Esophagus squamous epithelium (tissue), 5 donors: ENCODE results near the gene IMMP2L. TPM values are rescaled to one million over a fixed set of nuclear protein-coding genes. Genes with fewer than 3 reads are reported as not detected.

ENCODE experiments used
- DNase-seq: peaks from one replicate; lab custom pipeline; 2025; lab: John Stamatoyannopoulos, UW
- H3K27ac ChIP-seq, 4 donors: fragments of 200-600 bp; sonication (generic); one replicate each; pipeline ENCODE4 v1.5.1; 2016 to 2019; ENCODE audit warnings: mild to moderate bottlenecking in 1 of 4
- H3K27me3 ChIP-seq, 4 donors: fragments of 200-600 bp; sonication (generic); 1 replicate in 3 of 4; 2 replicates in 1 of 4; pipeline versions ENCODE4 v1.5.1 to v1.6.0; 2017 to 2021; ENCODE audit warnings: antibody characterized with exemption in 1 of 4
- H3K36me3 ChIP-seq, 3 donors: fragments of 200-600 bp; sonication (generic); one replicate each; pipeline ENCODE4 v1.5.1; 2016 to 2019
- H3K4me1 ChIP-seq, 3 donors: fragments of 200-600 bp; sonication (generic); one replicate each; pipeline ENCODE4 v1.5.1; 2017 to 2019
- H3K4me3 ChIP-seq, 4 donors: fragments of 200-600 bp; sonication (generic); 1 replicate in 3 of 4; 2 replicates in 1 of 4; pipeline ENCODE4 v1.5.1; 2016 to 2019; ENCODE audit warnings: mild to moderate bottlenecking in 2 of 4, moderate library complexity in 1 of 4
- H3K9me3 ChIP-seq, 3 donors: fragments of 200-600 bp; sonication (generic); one replicate each; pipeline ENCODE4 v1.5.1; 2016 to 2019
- CTCF ChIP-seq, 6 experiments: fragments of 450-650 bp in 4 of 6; fragments of 200-600 bp in 2 of 6; sonication (generic) in 2 of 6; IDR thresholded peaks; one replicate each; pipeline ENCODE4 v1.5.1; 2016 to 2019; ENCODE audit warnings: antibody characterized with exemption in 6 of 6, mild to moderate bottlenecking in 4 of 6, moderate library complexity in 4 of 6
- POLR2A ChIP-seq, 4 donors: fragments of 450-650 bp; IDR thresholded peaks; one replicate each; pipeline ENCODE4 v1.6.1; 2017; ENCODE audit warnings: antibody characterized with exemption in 4 of 4, mild to moderate bottlenecking in 4 of 4, moderate library complexity in 3 of 4
- WGBS, 2 donors: methylation state at CpG; one replicate each; pipeline ENCODE4 v1.1.5; 2018; 5-methylcytosine and 5-hydroxymethylcytosine counted together
- intact Hi-C: fragments of 100-400 bp; cut with DNase I; formaldehyde crosslinking; loops from one replicate; pipeline ENCODE4 v1.15.0; 2022
- total RNA-seq, 4 donors: library from RNA; depleted of rRNA; stranded (reverse); fragments of >200 nt; gene quantifications; one replicate each; pipeline ENCODE4 v1.1.0, GENCODE V29; 2016
- donor health status: DM: yes; HTN: yes; CAD: no.

Gene IMMP2L
- total RNA-seq, 4 donors from 2014 or later: 1.6 to 21.7 (median 5.4) TPM

- TF ChIP-seq POLR2A (IDR thresholded peaks at IDR 0.05) (no peak), CTCF (IDR thresholded peaks at IDR 0.05) (no peak)
- intact Hi-C loops: no loop called here
Measured at GRCh38 chr7:111025006-111025405, 537.3 kb downstream of the IMMP2L start.

DNA sequence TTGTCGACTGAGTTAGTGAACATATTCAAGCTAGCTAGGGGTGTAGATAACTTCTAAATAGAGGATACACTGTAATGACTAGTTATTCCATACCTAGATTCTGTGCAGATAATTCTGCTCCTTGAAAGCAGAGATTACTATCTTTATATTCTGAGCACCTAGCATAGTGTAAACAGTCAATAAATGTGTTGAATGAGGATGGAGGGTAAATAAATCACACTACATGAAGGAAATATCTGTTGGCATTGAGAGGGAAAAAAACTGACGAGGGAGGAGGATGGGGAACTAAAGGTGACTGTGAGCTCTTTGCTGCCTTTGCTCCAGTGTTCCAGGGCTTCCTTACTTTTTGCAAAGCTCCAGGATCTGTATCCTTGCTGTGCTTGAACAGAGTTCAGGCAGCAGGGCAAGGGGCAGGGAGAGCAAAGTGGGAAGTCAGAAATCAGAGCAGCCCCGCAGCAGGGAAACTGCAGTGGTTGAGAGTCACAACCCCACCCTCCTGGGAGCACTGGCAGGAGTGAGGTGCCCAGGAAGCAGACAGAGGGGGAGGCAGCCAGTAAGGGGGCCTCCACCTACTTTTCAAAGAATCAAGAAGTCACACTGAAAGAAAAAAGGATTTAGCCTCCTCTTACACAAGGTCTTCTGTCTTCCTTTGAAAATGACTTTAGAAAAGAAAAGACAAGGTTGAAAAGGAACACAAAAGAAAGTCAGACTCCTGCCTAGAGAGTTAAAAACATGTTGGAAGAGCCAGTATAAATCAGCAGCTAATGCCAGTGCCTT, 543.1 kb downstream of the IMMP2L start:
- no peak for TF ChIP-seq CTCF (IDR thresholded peaks at IDR 0.05)
- TF ChIP-seq POLR2A (IDR thresholded peaks at IDR 0.05): no peak
- Histone ChIP-seq H3K4me3 (no peak overlapping the region), H3K27ac (no peak overlapping the region), H3K36me3 (no peaks in the 10 kb centered on the region), H3K4me1 (peaks cover 0 to 4% (median 0%) of the 10 kb centered on the region in 3 donors), H3K9me3 (no peaks in the 10 kb centered on the region), H3K27me3 (no peaks in the 10 kb centered on the region)
- DNase-seq: no peak
- WGBS, 2 donors: 68 to 75% methylated on average over 3 of the region's 3 CpGs
- intact Hi-C loops: no loop called here

More at GRCh38 chr7:111025006-111025405, 537.3 kb downstream of the IMMP2L start:
- 72 to 100% methylated on average over 1 of the region's 1 CpG for WGBS, 2 donors
- Histone ChIP-seq H3K4me1 (peaks cover 0 to 7% (median 0%) of the 10 kb centered on the region in 3 donors), H3K4me3 (no peak overlapping the region), H3K36me3 (no peaks in the 10 kb centered on the region), H3K27me3 (no peaks in the 10 kb centered on the region), H3K27ac (no peak overlapping the region), H3K9me3 (no peaks in the 10 kb centered on the region)
- no peak for DNase-seq

DNA sequence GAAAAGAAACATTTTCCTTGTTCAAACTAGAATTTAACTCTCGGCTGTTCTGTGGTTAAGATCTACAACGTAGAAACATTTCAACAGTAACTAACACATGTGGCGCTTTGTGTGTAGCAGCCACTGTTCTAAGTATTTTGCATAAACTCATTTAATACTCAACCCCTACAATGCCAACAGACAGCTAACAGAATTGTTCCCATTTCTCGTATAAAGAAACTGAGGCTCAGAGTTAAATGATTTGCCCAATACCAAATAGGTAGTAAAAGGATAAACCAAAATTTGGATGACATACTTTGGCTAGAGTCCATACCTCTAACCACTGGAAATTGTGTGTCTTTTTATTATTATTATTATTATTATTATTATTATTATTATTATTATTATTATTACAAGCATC, 543.8 kb downstream of the IMMP2L start:
- H3K27ac ChIP-seq: no peak overlapping the region
- no peak overlapping the region for H3K4me3 ChIP-seq
- H3K36me3 ChIP-seq: no peaks in the 10 kb centered on the region
- intact Hi-C loops: no loop called here
- peaks cover 0 to 11% (median 4%) of the 10 kb centered on the region in 3 donors for H3K4me1 ChIP-seq
- H3K9me3 ChIP-seq: no peaks in the 10 kb centered on the region
- no peaks in the 10 kb centered on the region for H3K27me3 ChIP-seq
- no peak for DNase-seq
- 94 to 95% methylated on average over 4 of the region's 4 CpGs for WGBS, 2 donors
- TF ChIP-seq POLR2A (IDR thresholded peaks at IDR 0.05): no peak
- TF ChIP-seq CTCF (IDR thresholded peaks at IDR 0.05): no peak

- TF ChIP-seq POLR2A (IDR thresholded peaks at IDR 0.05) (no peak), CTCF (IDR thresholded peaks at IDR 0.05) (no peak)
- Histone ChIP-seq H3K27ac (peak overlapping the region; percentile 18 to 69 (median 65)), H3K36me3 (no peaks in the 10 kb centered on the region), H3K27me3 (no peaks in the 10 kb centered on the region), H3K4me1 (peaks cover 0 to 28% (median 4%) of the 10 kb centered on the region in 3 donors), H3K4me3 (no peak overlapping the region), H3K9me3 (no peaks in the 10 kb centered on the region)
- 72 to 80% methylated on average over 5 to 6 of the region's 6 CpGs for WGBS, 2 donors
- intact Hi-C loops: no loop called here
- no peak for DNase-seq
Measured at GRCh38 chr7:111014079-111014478, 548.2 kb downstream of the IMMP2L start.
